Measurements from ENCODE around the gene SLC39A9. TPM values are rescaled to one million over a fixed set of nuclear protein-coding genes. Genes with fewer than 3 reads are reported as not detected.

Gene SLC39A9
- total and polyA plus RNA-seq, 10 of the 15 experiments (the other 5 are each of a cell fraction or from before 2014, with no cell fraction given) = 19.9 to 109 (median 46.9) TPM

DNA sequence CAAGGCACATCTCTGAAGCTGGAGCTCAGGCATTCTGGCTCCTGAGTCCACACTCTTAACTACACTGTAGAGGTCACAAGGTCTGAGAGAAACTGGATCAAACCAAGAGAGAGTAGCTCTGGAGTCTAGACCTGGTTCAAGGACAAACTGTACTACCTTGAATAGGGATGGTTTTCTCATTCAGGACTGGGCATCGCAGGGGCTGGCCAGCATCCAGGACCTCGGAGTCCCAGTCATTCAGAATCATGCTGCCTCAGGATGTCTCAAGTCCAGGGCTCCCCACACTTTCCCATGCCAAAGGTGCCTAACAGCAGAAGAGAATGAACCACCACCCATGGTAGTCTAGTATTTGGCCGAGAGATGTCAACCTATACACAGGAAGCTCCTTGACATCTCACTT, 72.9 kb downstream of the SLC39A9 start:
- WGBS (ENCODE audit: insufficient coverage, insufficient replicate concordance, low lambda C conversion rate, missing lambda C conversion rate) = 92% methylated on average over 3 of the region's 3 CpGs
- ATAC-seq = no peak

More for the DNA sequence above, 72.9 kb downstream of the SLC39A9 start:
- H3K4me3 ChIP-seq = no peak overlapping the region
- FAIRE-seq (no peak), DNase-seq (ENCODE audit: low read depth, low spot score) (no peak)
- RAD21 ChIA-PET (ENCODE audit: unreplicated experiment) = no interaction called here
- no peaks in the 10 kb centered on the region for H4K20me1 ChIP-seq (ENCODE audit: control insufficient read depth, insufficient read depth)
- SMC1A ChIA-PET (ENCODE audit: uncharacterized antibody, unreplicated experiment) = interaction anchor here (0.5 to 2.0 kb wide), 4 partner anchors 12 to 333 kb away, joined by 3 to 7 read pairs (median 3); no protein-coding TSS in a partner anchor
- CTCF ChIA-PET = interaction anchor here (1.2 to 2.6 kb wide), 4 partner anchors 8 to 228 kb away, joined by 3 to 7 read pairs (median 5); no protein-coding TSS in a partner anchor
- TF ChIP-seq IRF4 (IDR thresholded peaks at IDR 0.05; ENCODE audit: low read depth, low read length) (no peak), NFYB (IDR thresholded peaks at IDR 0.05; ENCODE audit: insufficient read depth, low read depth, low read length) (no peak), POLR2AphosphoS5 (IDR thresholded peaks at IDR 0.05; ENCODE audit: low read length) (no peak), YY1 (IDR thresholded peaks at IDR 0.05; ENCODE audit: low read depth, low read length) (no peak), FOS (IDR thresholded peaks at IDR 0.05; ENCODE audit: borderline replicate concordance, extremely low read depth, insufficient read length) (no peak), CHD2 (IDR thresholded peaks at IDR 0.05; ENCODE audit: borderline replicate concordance, low read depth, low read length) (no peak), PAX8 (IDR thresholded peaks at IDR 0.05) (no peak), ETV6 (conservative IDR thresholded peaks at IDR 0.05 in 1 of 2, IDR thresholded peaks at IDR 0.05 in 1 of 2; ENCODE audit: borderline replicate concordance in 1 of 2, low read depth in 1 of 2) (no peak), BMI1 (IDR thresholded peaks at IDR 0.05; ENCODE audit: borderline replicate concordance) (no peak), MEF2A (IDR thresholded peaks at IDR 0.05; ENCODE audit: insufficient read depth, low read depth, low read length) (no peak), PML (IDR thresholded peaks at IDR 0.05; ENCODE audit: low read length) (no peak), PAX5 (IDR thresholded peaks at IDR 0.05; ENCODE audit: borderline replicate concordance, low read depth, low read length) (no peak), ATF7 (IDR thresholded peaks at IDR 0.05; ENCODE audit: low read depth) (no peak), PRDM15 (CRISPR knock-in tag; IDR thresholded peaks at IDR 0.05) (no peak), BACH1 (IDR thresholded peaks at IDR 0.05; ENCODE audit: borderline replicate concordance) (no peak), STAT3 (IDR thresholded peaks at IDR 0.05; ENCODE audit: low read depth, low read length) (no peak), NFIC (IDR thresholded peaks at IDR 0.05; ENCODE audit: low read depth, low read length) (no peak), SIX5 (IDR thresholded peaks at IDR 0.05; ENCODE audit: low read depth, low read length, severe bottlenecking) (no peak), RELB (IDR thresholded peaks at IDR 0.05; ENCODE audit: low read depth) (no peak)
- no peak overlapping the region for H3K9ac ChIP-seq (ENCODE audit: control insufficient read depth, insufficient read depth, low read length)
- POLR2A ChIA-PET = no interaction called here
- no peaks in the 10 kb centered on the region for H3K9me3 ChIP-seq (replicated peaks; ENCODE audit: control insufficient read depth, insufficient read depth, low read length)
- intact Hi-C loops (cut with micrococcal nuclease; ENCODE audit: unreplicated experiment) (loop anchor here (10.0 kb wide), 1 partner anchor 103 kb away; the partner anchor contains the start of gene CCDC177), in situ Hi-C loops (cut with MboI) (no loop called here)
- H3K79me2 ChIP-seq (ENCODE audit: control insufficient read depth, insufficient read depth, low read length) = no peaks in the 10 kb centered on the region
- H3K27me3 ChIP-seq (replicated peaks in 1 of 2; ENCODE audit: control insufficient read depth in 2 of 2, insufficient read depth in 2 of 2, low read length in 1 of 2) = no peaks in the 10 kb centered on the region
- H3K27ac ChIP-seq (ENCODE audit: control insufficient read depth, insufficient read depth) = no peak overlapping the region
- no TSS peak for BruUV-seq (replicated peaks)
- no peak overlapping the region for H2AFZ ChIP-seq (ENCODE audit: control insufficient read depth, low read depth, low read length)
- H3K4me1 ChIP-seq (ENCODE audit: control insufficient read depth, insufficient read depth, low read length) = no peaks in the 10 kb centered on the region
- H3K36me3 ChIP-seq (ENCODE audit: control insufficient read depth in 2 of 2, insufficient read depth in 2 of 2, low read length in 1 of 2) = no peaks in the 10 kb centered on the region
- H3K4me2 ChIP-seq (ENCODE audit: control insufficient read depth, insufficient read depth) = no peak overlapping the region
